Testis (tissue), 3 donors: ENCODE measurements around the gene TFF1. TPM values are rescaled to one million over a fixed set of nuclear protein-coding genes. Genes with fewer than 3 reads are reported as not detected.

Experiments
- DNase-seq: peaks from one replicate; pipeline ENCODE4 v3.0.0-alpha.2; 2019
- H3K27ac ChIP-seq, 2 donors: fragments of 200-600 bp; sonication (generic); one replicate each; pipeline ENCODE4 v1.5.1; 2019
- H3K27me3 ChIP-seq: fragments of 200-600 bp; sonication (generic); one replicate; pipeline ENCODE4 v1.5.1; 2019
- H3K36me3 ChIP-seq: fragments of 200-600 bp; sonication (generic); one replicate; pipeline ENCODE4 v1.5.1; 2017; ENCODE audit warnings: low read depth; ENCODE audit errors: missing control alignments
- H3K4me1 ChIP-seq: fragments of 200-600 bp; sonication (generic); one replicate; pipeline ENCODE4 v1.5.1; 2019
- H3K4me3 ChIP-seq, 2 donors: fragments of 200-600 bp; sonication (generic); one replicate each; pipeline ENCODE4 v1.5.1; 2017 to 2019
- H3K9me3 ChIP-seq: fragments of 200-600 bp; sonication (generic); one replicate; pipeline ENCODE4 v1.5.1; 2017
- POLR2A ChIP-seq: fragments of 450-650 bp; IDR thresholded peaks from one replicate; pipeline ENCODE4 v1.6.1; 2017; ENCODE audit warnings: antibody characterized with exemption, mild to moderate bottlenecking, moderate library complexity
- WGBS, 2 donors: methylation state at CpG; one replicate each; pipeline ENCODE4 v1.1.5; 2018; 5-methylcytosine and 5-hydroxymethylcytosine counted together
- intact Hi-C: fragments of 100-400 bp; cut with DNase I; formaldehyde crosslinking; loops from one replicate; pipeline ENCODE4 v1.15.1; 2023; ENCODE audit warnings: low total_unique reads
- polyA plus RNA-seq: library from polyadenylated mRNA; stranded (reverse); fragments of 350-450 nt; fragmentation: Illumina TruSeq; extraction: RNeasy Lipid Tissue Mini Kit (QIAGEN cat#74804); gene quantifications from one replicate; pipeline ENCODE4 v1.2.3, GENCODE V29; 2014; ENCODE audit warnings: low read depth, low replicate concordance; ENCODE audit not compliant: insufficient read depth
- total RNA-seq, 2 donors: library from RNA; depleted of rRNA; stranded (reverse); fragments of >200 nt; gene quantifications; one replicate each; pipeline ENCODE4 v1.2.3, GENCODE V29; 2016
- TF ChIP-seq, protein P1 (sequence below), 3 experiments: fragments of 450-650 bp in 2 of 3; fragments of 200-600 bp in 1 of 3; sonication (generic) in 1 of 3; IDR thresholded peaks; one replicate each; pipeline ENCODE4 v1.5.1; 2016 to 2019; ENCODE audit warnings: antibody characterized with exemption in 3 of 3, mild to moderate bottlenecking in 2 of 3, moderate library complexity in 1 of 3

TFF1 gene
- total and polyA plus RNA-seq, 3 donors from 2014 or later, result not detected

DNA sequence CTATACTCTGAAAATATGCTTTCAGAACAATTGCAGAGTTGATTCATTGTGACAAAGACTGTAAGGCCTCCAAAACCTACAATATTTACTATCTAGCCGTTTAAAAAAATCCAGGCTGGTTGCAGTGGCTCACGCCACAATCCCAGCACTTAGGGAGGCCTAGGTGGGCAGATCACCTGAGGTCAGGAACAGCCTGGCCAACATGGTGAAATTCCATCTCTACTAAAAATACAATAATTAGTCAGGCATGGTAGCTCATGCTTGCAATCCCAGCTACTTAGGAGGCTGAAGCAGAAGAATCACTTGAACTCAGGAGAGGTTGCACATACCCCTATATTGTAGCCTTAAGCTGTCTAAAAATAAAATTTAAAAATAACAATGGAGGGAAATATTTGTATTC lies 10.3 kb downstream of the TFF1 start:
- TF ChIP-seq, protein P1, sequence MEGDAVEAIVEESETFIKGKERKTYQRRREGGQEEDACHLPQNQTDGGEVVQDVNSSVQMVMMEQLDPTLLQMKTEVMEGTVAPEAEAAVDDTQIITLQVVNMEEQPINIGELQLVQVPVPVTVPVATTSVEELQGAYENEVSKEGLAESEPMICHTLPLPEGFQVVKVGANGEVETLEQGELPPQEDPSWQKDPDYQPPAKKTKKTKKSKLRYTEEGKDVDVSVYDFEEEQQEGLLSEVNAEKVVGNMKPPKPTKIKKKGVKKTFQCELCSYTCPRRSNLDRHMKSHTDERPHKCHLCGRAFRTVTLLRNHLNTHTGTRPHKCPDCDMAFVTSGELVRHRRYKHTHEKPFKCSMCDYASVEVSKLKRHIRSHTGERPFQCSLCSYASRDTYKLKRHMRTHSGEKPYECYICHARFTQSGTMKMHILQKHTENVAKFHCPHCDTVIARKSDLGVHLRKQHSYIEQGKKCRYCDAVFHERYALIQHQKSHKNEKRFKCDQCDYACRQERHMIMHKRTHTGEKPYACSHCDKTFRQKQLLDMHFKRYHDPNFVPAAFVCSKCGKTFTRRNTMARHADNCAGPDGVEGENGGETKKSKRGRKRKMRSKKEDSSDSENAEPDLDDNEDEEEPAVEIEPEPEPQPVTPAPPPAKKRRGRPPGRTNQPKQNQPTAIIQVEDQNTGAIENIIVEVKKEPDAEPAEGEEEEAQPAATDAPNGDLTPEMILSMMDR (IDR thresholded peaks at IDR 0.05), result no peak
- no peak for TF ChIP-seq POLR2A
- Histone ChIP-seq H3K27me3 (no peaks in the 10 kb centered on the region), H3K9me3 (no peaks in the 10 kb centered on the region), H3K36me3 (no peaks in the 10 kb centered on the region), H3K27ac (no peak overlapping the region), H3K4me1 (no peaks in the 10 kb centered on the region), H3K4me3 (no peak overlapping the region)
- no peak for DNase-seq
- 91 to 95% methylated on average over 2 of the region's 2 CpGs for WGBS, 2 donors
- intact Hi-C loops, result no loop called here

DNA sequence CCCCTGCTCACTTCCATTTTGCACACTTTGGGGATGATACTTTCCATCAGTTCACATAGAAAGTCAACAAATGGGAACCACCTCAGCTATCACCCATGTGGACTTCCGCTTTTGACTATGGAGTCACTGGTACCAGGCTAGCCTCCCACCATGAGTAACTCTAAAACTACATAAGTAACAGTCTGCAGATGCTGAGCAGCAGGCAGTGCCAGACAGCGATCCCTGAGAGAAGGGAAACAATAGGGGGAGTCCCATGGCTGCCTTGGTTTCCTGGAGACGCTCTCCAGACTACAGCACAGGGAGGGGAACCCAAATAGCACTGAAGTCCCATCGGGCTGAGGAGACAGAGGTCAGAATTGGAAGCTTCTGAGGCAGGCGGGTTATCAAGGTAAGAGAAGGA lies 12.7 kb downstream of the TFF1 start:
- Histone ChIP-seq H3K4me3 (no peak overlapping the region), H3K9me3 (no peaks in the 10 kb centered on the region), H3K36me3 (no peaks in the 10 kb centered on the region), H3K27ac (no peak overlapping the region), H3K4me1 (no peaks in the 10 kb centered on the region), H3K27me3 (no peaks in the 10 kb centered on the region)
- WGBS, 2 donors, result 89% methylated on average over 5 of the region's 5 CpGs
- intact Hi-C loops, result no loop called here
- no peak for DNase-seq
- TF ChIP-seq POLR2A, result no peak
- TF ChIP-seq, protein P1 (IDR thresholded peaks at IDR 0.05), result no peak

DNA sequence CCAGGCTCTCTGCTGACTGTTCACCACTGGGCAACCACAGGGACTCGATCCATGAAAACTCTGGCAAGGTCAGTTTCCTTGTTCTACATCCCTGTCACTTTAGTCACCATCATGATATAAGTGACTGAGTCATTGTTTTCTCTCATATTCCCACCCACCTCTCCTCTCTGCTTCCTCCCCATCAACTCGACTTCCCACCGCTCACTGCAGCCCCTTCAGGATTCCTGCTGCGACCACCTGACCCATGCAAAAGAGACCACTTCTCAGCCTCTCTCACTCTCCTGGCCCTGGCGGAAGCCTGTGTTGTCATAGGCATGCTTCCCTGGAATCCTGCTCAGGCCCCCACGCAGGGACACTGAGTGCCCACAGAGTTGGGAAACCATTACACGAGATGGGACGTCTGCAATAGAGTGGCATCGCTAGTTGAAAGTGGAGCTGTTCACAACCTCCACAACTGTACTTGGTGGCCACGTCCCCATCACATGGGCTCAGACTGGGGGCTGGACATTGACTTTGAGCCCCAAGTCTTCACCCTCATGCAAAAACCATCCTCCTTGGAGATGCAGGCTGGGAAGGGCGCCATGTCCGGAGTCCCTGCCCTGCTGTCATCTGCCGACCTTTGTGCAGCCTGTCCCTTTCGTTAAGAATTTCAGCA lies 13.8 kb downstream of the TFF1 start:
- TF ChIP-seq, protein P1 (IDR thresholded peaks at IDR 0.05), result no peak
- TF ChIP-seq POLR2A, result no peak
- DNase-seq, result no peak
- WGBS, 2 donors, result 88 to 90% methylated on average over 11 to 14 of the region's 14 CpGs
- no peaks in the 10 kb centered on the region for H3K4me1 ChIP-seq
- no peak overlapping the region for H3K4me3 ChIP-seq
- H3K9me3 ChIP-seq, result no peaks in the 10 kb centered on the region
- H3K36me3 ChIP-seq, result no peaks in the 10 kb centered on the region
- H3K27ac ChIP-seq, result no peak overlapping the region
- H3K27me3 ChIP-seq, result no peaks in the 10 kb centered on the region
- intact Hi-C loops, result no loop called here

DNA sequence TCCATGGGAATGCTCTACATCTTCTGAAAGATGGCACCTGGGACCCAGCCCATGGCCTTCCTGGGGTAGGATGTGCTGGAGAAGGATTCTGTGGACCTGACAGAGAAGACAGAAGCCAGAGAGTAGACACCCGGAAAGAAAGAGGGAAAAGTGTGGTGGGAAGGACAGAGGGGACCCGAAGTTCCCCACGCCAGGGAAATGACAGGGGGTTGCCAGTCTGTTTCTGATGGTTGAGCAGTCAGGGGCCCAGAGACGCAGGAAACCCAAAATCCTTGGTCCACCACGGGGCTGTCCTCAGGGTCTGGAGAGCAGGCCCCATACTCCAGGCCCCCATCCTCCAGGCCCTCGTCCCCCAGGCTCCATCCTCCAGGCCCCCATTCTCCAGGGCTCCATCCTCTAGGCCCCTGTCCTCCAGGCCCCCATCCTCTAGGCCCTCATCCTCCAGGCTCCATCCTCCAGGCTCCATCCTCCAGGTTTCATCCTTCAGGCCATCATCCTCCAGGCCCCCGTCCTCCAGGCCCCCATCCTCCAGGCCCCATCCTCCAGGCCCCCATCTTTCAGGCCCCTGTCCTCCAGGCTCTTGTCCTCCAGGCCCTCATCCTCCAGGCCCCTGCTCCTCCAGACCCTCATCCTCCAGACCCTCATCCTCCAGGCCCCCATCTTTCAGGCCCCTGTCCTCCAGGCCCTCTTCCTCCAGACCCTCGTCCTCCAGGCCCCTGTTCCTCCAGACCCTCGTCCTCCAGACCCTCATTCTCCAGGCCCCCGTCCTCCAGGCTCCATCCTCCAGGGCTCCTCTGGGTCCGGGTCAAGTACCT lies 14.5 kb downstream of the TFF1 start:
- intact Hi-C loops, result no loop called here
- no peak for TF ChIP-seq POLR2A
- TF ChIP-seq, protein P1 (IDR thresholded peaks at IDR 0.05), result no peak
- no peaks in the 10 kb centered on the region for H3K4me1 ChIP-seq
- no peaks in the 10 kb centered on the region for H3K9me3 ChIP-seq
- DNase-seq, result no peak
- no peak overlapping the region for H3K27ac ChIP-seq
- WGBS, 2 donors, result 87 to 89% methylated on average over 11 of the region's 11 CpGs
- no peaks in the 10 kb centered on the region for H3K36me3 ChIP-seq
- no peak overlapping the region for H3K4me3 ChIP-seq
- H3K27me3 ChIP-seq, result no peaks in the 10 kb centered on the region
